GM12878 (cell line): Measurements from ENCODE around the gene HPS3. TPM values are rescaled to one million over a fixed set of nuclear protein-coding genes. Genes with fewer than 3 reads are reported as not detected.

Source experiments
- ATAC-seq: fragments of 200-7000 bp; cut with Tn5 transposase; 3 replicates; pipeline ENCODE4 v1.9.1; 2020; ENCODE audit warnings: mild to moderate bottlenecking, moderate library complexity
- BruUV-seq: library from RNA; stranded (reverse); fragments of 400-500 nt; replicated peaks from 2 replicates; lab custom pipeline; 2021; lab: Mats Ljungman, UMichigan
- CTCF ChIA-PET: fragments of 300-600 bp; sonication (Branson Sonifier 250); formaldehyde crosslinking; extraction: SDS; loops from one replicate; lab custom pipeline; 2021; ENCODE audit warnings: inconsistent platforms; lab: Yijun Ruan, JAX
- POLR2A ChIA-PET: fragments of 350-600 bp; formaldehyde crosslinking; extraction: SDS; loops from one replicate; lab custom pipeline; 2021; ENCODE audit warnings: inconsistent platforms; lab: Charles Lee
- RAD21 ChIA-PET: fragments of 300-600 bp; sonication (Branson Sonifier 250); formaldehyde crosslinking; loops from one replicate; lab custom pipeline; 2023; ENCODE audit warnings: antibody characterized with exemption; ENCODE audit not compliant: unreplicated experiment; lab: Charles Lee
- SMC1A ChIA-PET: fragments of 300-600 bp; sonication (Branson Sonifier 250); formaldehyde crosslinking; loops from one replicate; lab custom pipeline; 2023; ENCODE audit not compliant: unreplicated experiment, uncharacterized antibody; lab: Charles Lee
- DNase-seq: peaks from one replicate; pipeline ENCODE4 v3.0.0-alpha.2; 2011; ENCODE audit warnings: low read depth, low spot score
- FAIRE-seq: peaks from 3 replicates; lab custom pipeline; 2011; peaks lifted over from hg19 to GRCh38; lab: Jason Lieb, UNC
- H2AFZ ChIP-seq: 2 replicates; pipeline ENCODE4 v1.6.0; 2011; ENCODE audit warnings: low read depth, low read length, control low read depth; ENCODE audit not compliant: control insufficient read depth
- H3K27ac ChIP-seq: 2 replicates; pipeline ENCODE4 v1.5.1; 2011; ENCODE audit warnings: control low read depth; ENCODE audit not compliant: control insufficient read depth, insufficient read depth
- H3K27me3 ChIP-seq, 2 experiments: replicated peaks in 1 of 2; 2 replicates each; pipeline versions ENCODE4 v1.6.0 to v1.6.1; 2011; ENCODE audit warnings: low read length in 1 of 2; ENCODE audit not compliant: control insufficient read depth in 2 of 2, insufficient read depth in 2 of 2
- H3K36me3 ChIP-seq, 2 experiments: 2 replicates each; pipeline ENCODE4 v1.5.1; 2011; ENCODE audit warnings: low read length in 1 of 2; ENCODE audit not compliant: control insufficient read depth in 2 of 2, insufficient read depth in 2 of 2
- H3K4me1 ChIP-seq: 2 replicates; pipeline ENCODE4 v1.6.1; 2011; ENCODE audit warnings: mild to moderate bottlenecking, low read length, moderate library complexity, mixed read lengths; ENCODE audit not compliant: control insufficient read depth, insufficient read depth
- H3K4me2 ChIP-seq: 2 replicates; pipeline ENCODE4 v1.6.0; 2011; ENCODE audit warnings: control low read depth; ENCODE audit not compliant: control insufficient read depth, insufficient read depth
- H3K4me3 ChIP-seq: fragments of 200-600 bp; sonication (generic); 2 replicates; pipeline ENCODE4 v1.5.1; 2016
- H3K79me2 ChIP-seq: 2 replicates; pipeline ENCODE4 v1.6.0; 2011; ENCODE audit warnings: low read length; ENCODE audit not compliant: control insufficient read depth, insufficient read depth
- H3K9ac ChIP-seq: 2 replicates; pipeline ENCODE4 v1.8.0; 2011; ENCODE audit warnings: low read length, control low read depth, mixed read lengths; ENCODE audit not compliant: control insufficient read depth, insufficient read depth
- H3K9me3 ChIP-seq: replicated peaks from 3 replicates; pipeline ENCODE4 v1.5.1; 2011; ENCODE audit warnings: mild to moderate bottlenecking, low read length; ENCODE audit not compliant: control insufficient read depth, insufficient read depth
- H4K20me1 ChIP-seq: 2 replicates; pipeline ENCODE4 v1.6.0; 2011; ENCODE audit not compliant: control insufficient read depth, insufficient read depth
- ATF3 ChIP-seq: IDR thresholded peaks from 2 replicates; pipeline ENCODE4 v1.6.1; 2011; ENCODE audit warnings: low read depth, mild to moderate bottlenecking, low read length, moderate library complexity, borderline replicate concordance; ENCODE audit errors: extremely low read depth
- IRF5 ChIP-seq: fragments of 450-650 bp; IDR thresholded peaks from 2 replicates; pipeline ENCODE4 v1.6.1; 2017; ENCODE audit warnings: borderline replicate concordance
- MEF2B ChIP-seq: fragments of 450-650 bp; IDR thresholded peaks from 2 replicates; pipeline ENCODE4 v1.6.1; 2018; ENCODE audit warnings: mild to moderate bottlenecking, moderate library complexity; ENCODE audit not compliant: partially characterized antibody, poor library complexity, severe bottlenecking
- REST ChIP-seq: IDR thresholded peaks from 2 replicates; pipeline ENCODE4 v1.6.1; 2012; ENCODE audit warnings: mild to moderate bottlenecking, low read depth, low read length
- SIN3A ChIP-seq: IDR thresholded peaks from 2 replicates; pipeline ENCODE4 v1.6.1; 2012; ENCODE audit warnings: low read depth, low read length, improper control_type of control experiment
- SKIL ChIP-seq: fragments of 450-650 bp; IDR thresholded peaks from 2 replicates; pipeline ENCODE4 v1.6.1; 2017; ENCODE audit warnings: mild to moderate bottlenecking, low read depth, inconsistent platforms; ENCODE audit not compliant: poor library complexity, severe bottlenecking
- SMARCA5 ChIP-seq: fragments of 450-650 bp; IDR thresholded peaks from 2 replicates; pipeline ENCODE4 v1.6.1; 2017; ENCODE audit warnings: mild to moderate bottlenecking
- TCF3 ChIP-seq: IDR thresholded peaks from 2 replicates; pipeline ENCODE4 v1.6.1; 2012; ENCODE audit warnings: low read depth, mild to moderate bottlenecking, low read length, borderline replicate concordance; ENCODE audit not compliant: insufficient read depth
- ZNF384 ChIP-seq: IDR thresholded peaks from 2 replicates; pipeline ENCODE4 v1.6.1; 2012; ENCODE audit warnings: low read depth, mild to moderate bottlenecking, low read length, improper control_type of control experiment, borderline replicate concordance
- WGBS: methylation state at CpG from one replicate; pipeline ENCODE4 v1.1.6; 2016; ENCODE audit warnings: low lambda C conversion rate; ENCODE audit not compliant: insufficient replicate concordance, insufficient coverage; ENCODE audit errors: missing lambda C conversion rate; 5-methylcytosine and 5-hydroxymethylcytosine counted together
- in situ Hi-C: fragments of 300-500 bp; cut with MboI; formaldehyde crosslinking; loops from 9 replicates; pipeline ENCODE4 v1.14.3; 2018; ENCODE audit warnings: mixed read lengths
- intact Hi-C: fragments of 100-400 bp; cut with micrococcal nuclease; formaldehyde crosslinking; loops from one replicate; pipeline ENCODE4 v1.14.2; 2022; ENCODE audit not compliant: unreplicated experiment
- polyA plus RNA-seq, 11 experiments: library from polyadenylated mRNA; depleted of rRNA in 4 of 11; unstranded in 6 of 11; stranded (reverse) in 5 of 11; fragments of >200 nt; fragmentation: Nextera tagmentation in 4 of 11; fragmentation: Illumina TruSeq in 1 of 11; extraction: Ambion mirVana in 4 of 11; extraction: Trizol in 1 of 11; gene quantifications; 1 replicate in 1 of 11; 2 replicates in 10 of 11; pipeline versions ENCODE4 v1.2.1 to v1.2.3, GENCODE V29; 2011 to 2016; ENCODE audit warnings: inconsistent platforms in 2 of 11, missing spikeins in 2 of 11, low read depth in 1 of 11
- total RNA-seq, 4 experiments: library from RNA; depleted of rRNA in 3 of 4; stranded (reverse); fragments of >200 nt in 3 of 4; fragmentation: Illumina TruSeq in 1 of 4; extraction: Trizol in 1 of 4; gene quantifications; 2 replicates each; pipeline versions ENCODE4 v1.2.1 to v1.2.3, GENCODE V29; 2013 to 2021
- TF ChIP-seq, protein P1 (sequence below): IDR thresholded peaks from 2 replicates; pipeline ENCODE4 v1.6.1; 2011; ENCODE audit warnings: borderline replicate concordance, low read depth, mild to moderate bottlenecking, moderate library complexity, low read length; ENCODE audit not compliant: insufficient read depth, poor library complexity, severe bottlenecking
- TF ChIP-seq, protein P2 (sequence below): IDR thresholded peaks from 2 replicates; pipeline ENCODE4 v1.6.1; 2012; ENCODE audit warnings: low read depth, low read length, improper control_type of control experiment

HPS3 gene
- total and polyA plus RNA-seq, 10 of the 15 experiments (the other 5 are each of a cell fraction or from before 2014, with no cell fraction given) = 2.7 to 26.5 (median 14.8) TPM

DNA sequence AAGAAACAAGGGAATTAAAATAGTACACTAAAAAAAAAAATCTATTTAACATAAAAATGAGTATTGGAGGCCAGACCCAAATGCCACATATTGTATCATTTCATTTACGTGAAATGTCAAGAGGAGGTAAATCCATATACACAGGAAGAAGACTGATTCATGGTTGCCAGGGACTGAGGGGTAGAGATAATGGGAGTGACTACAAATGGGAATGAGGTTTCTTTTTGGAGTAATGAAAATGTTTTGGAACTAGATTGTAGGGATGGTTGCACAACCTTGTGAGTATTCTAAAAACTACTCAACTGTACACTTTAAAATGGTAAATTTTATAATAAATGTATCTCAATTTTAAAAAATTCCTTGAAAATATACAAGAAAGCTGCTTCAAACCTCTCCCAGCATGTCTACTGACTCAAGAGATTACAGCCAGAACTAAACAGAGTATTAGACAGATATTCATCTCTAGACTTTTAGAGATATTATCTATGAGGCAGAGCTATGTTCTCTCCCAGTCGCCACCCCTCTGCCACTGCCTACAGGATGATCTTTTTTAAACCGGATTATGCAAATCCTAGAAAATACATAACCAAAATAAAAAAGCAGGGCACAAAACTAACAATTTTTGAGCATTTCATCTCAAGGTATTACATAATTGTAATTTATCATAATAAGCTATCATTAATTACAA, 49.3 kb upstream of the HPS3 start:
- H3K27me3 ChIP-seq = no peaks in the 10 kb centered on the region
- H3K27ac ChIP-seq = no peak overlapping the region
- ChIA-PET SMC1A (interaction anchor here (1.1 kb wide), 1 partner anchor 21 kb away, joined by 3 read pairs; no protein-coding TSS in a partner anchor), POLR2A (no interaction called here), RAD21 (no interaction called here), CTCF (interaction anchor here (0.6 kb wide), 1 partner anchor 33 kb away, joined by 3 read pairs; no protein-coding TSS in a partner anchor)
- intact Hi-C loops = no loop called here
- H3K79me2 ChIP-seq = peaks cover 32% of the 10 kb centered on the region
- H2AFZ ChIP-seq = no peak overlapping the region
- no peak overlapping the region for H3K4me3 ChIP-seq
- 98% methylated on average over 3 of the region's 3 CpGs for WGBS
- no peak for DNase-seq
- no peaks in the 10 kb centered on the region for H3K4me1 ChIP-seq
- no TSS peak for BruUV-seq
- H4K20me1 ChIP-seq = no peaks in the 10 kb centered on the region
- H3K9ac ChIP-seq = no peak overlapping the region
- no peak overlapping the region for H3K4me2 ChIP-seq
- peaks cover 0 to 11% of the 10 kb centered on the region in 2 experiments; a peak in 1 of 4 replicates for H3K36me3 ChIP-seq
- H3K9me3 ChIP-seq = no peaks in the 10 kb centered on the region; the same call in 2 of the 3 replicates
- FAIRE-seq = no peak
- in situ Hi-C loops = no loop called here
- ATAC-seq = no peak
- TF ChIP-seq, protein P1, sequence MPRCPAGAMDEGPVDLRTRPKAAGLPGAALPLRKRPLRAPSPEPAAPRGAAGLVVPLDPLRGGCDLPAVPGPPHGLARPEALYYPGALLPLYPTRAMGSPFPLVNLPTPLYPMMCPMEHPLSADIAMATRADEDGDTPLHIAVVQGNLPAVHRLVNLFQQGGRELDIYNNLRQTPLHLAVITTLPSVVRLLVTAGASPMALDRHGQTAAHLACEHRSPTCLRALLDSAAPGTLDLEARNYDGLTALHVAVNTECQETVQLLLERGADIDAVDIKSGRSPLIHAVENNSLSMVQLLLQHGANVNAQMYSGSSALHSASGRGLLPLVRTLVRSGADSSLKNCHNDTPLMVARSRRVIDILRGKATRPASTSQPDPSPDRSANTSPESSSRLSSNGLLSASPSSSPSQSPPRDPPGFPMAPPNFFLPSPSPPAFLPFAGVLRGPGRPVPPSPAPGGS = no peak
- no peak for TF ChIP-seq ZNF384
- no peak for TF ChIP-seq REST
- TF ChIP-seq IRF5 = no peak
- no peak for TF ChIP-seq SIN3A
- no peak for TF ChIP-seq TCF3
- TF ChIP-seq SKIL = no peak
- TF ChIP-seq ATF3 = no peak
- no peak for TF ChIP-seq MEF2B
- no peak for TF ChIP-seq SMARCA5
- TF ChIP-seq, protein P2, sequence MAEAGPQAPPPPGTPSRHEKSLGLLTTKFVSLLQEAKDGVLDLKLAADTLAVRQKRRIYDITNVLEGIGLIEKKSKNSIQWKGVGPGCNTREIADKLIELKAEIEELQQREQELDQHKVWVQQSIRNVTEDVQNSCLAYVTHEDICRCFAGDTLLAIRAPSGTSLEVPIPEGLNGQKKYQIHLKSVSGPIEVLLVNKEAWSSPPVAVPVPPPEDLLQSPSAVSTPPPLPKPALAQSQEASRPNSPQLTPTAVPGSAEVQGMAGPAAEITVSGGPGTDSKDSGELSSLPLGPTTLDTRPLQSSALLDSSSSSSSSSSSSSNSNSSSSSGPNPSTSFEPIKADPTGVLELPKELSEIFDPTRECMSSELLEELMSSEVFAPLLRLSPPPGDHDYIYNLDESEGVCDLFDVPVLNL = no peak
